HepG2 (cell line): Measurements from ENCODE around the gene C1GALT1.

Experiments used
- CTCF ChIP-seq: sonication (generic); formaldehyde crosslinking; IDR thresholded peaks from 2 replicates; pipeline ENCODE4 v1.5.0; 2020; ENCODE audit warnings: mild to moderate bottlenecking, missing genetic modification reagents, moderate library complexity
- DBP ChIP-seq: sonication (generic); formaldehyde crosslinking; IDR thresholded peaks from 2 replicates; pipeline ENCODE4 v1.4.0; 2020; ENCODE audit warnings: missing genetic modification reagents; ENCODE audit errors: not compliant biosample characterization
- JDP2 ChIP-seq: sonication (generic); formaldehyde crosslinking; IDR thresholded peaks from 2 replicates; pipeline ENCODE4 v1.8.1; 2022; ENCODE audit warnings: missing genetic modification reagents, borderline replicate concordance
- KLF12 ChIP-seq: sonication (generic); formaldehyde crosslinking; IDR thresholded peaks from 2 replicates; pipeline ENCODE4 v1.4.0; 2020; ENCODE audit warnings: missing genetic modification reagents, borderline replicate concordance
- NR3C1 ChIP-seq: sonication (generic); formaldehyde crosslinking; IDR thresholded peaks from 2 replicates; pipeline ENCODE4 v1.4.0; 2020; ENCODE audit warnings: missing genetic modification reagents
- POLR2AphosphoS5 ChIP-seq: IDR thresholded peaks from 2 replicates; pipeline ENCODE4 v1.6.1; 2012; ENCODE audit warnings: low read depth, low read length
- REST ChIP-seq, 2 experiments: IDR thresholded peaks; 2 replicates each; pipeline ENCODE4 v1.6.1; 2011 to 2012; ENCODE audit warnings: low read length in 2 of 2, borderline replicate concordance in 1 of 2, low read depth in 1 of 2, mild to moderate bottlenecking in 1 of 2, moderate library complexity in 1 of 2
- SRF ChIP-seq: IDR thresholded peaks from 2 replicates; pipeline ENCODE4 v1.6.1; 2011; ENCODE audit warnings: mild to moderate bottlenecking, low read depth, low read length, moderate library complexity
- SRSF9 ChIP-seq: fragments of 200-400 bp; formaldehyde crosslinking; IDR thresholded peaks from 2 replicates; pipeline ENCODE4 v1.6.1; 2018; ENCODE audit warnings: borderline replicate concordance, mild to moderate bottlenecking, low read depth, low read length; ENCODE audit not compliant: insufficient read depth, poor library complexity, severe bottlenecking
- ZBTB1 ChIP-seq: sonication (generic); formaldehyde crosslinking; IDR thresholded peaks from 2 replicates; pipeline ENCODE4 v1.4.0; 2020; ENCODE audit warnings: missing genetic modification reagents, borderline replicate concordance
- ZHX2 ChIP-seq, 2 experiments: sonication (generic) in 1 of 2; formaldehyde crosslinking in 1 of 2; IDR thresholded peaks; 2 replicates each; pipeline versions ENCODE4 v1.6.1 to v1.9.0; 2014 to 2022; ENCODE audit warnings: antibody characterized with exemption in 1 of 2, borderline replicate concordance in 1 of 2, inconsistent platforms in 1 of 2, low read depth in 1 of 2, missing genetic modification reagents in 1 of 2
- ZNF232 ChIP-seq: sonication (generic); formaldehyde crosslinking; IDR thresholded peaks from 2 replicates; pipeline ENCODE4 v1.4.0; 2020; ENCODE audit warnings: missing genetic modification reagents, borderline replicate concordance
- TF ChIP-seq, protein P1 (sequence below): sonication (generic); formaldehyde crosslinking; IDR thresholded peaks from 2 replicates; pipeline ENCODE4 v1.8.1; 2023; ENCODE audit warnings: mild to moderate bottlenecking, missing genetic modification reagents
- TF ChIP-seq, protein P2 (sequence below): sonication (generic); formaldehyde crosslinking; IDR thresholded peaks from 2 replicates; pipeline ENCODE4 v1.4.0; 2020; ENCODE audit warnings: missing genetic modification reagents, mild to moderate bottlenecking, borderline replicate concordance

GRCh38 chr7:7292085-7292484 lies 109.7 kb downstream of the C1GALT1 start:
- TF ChIP-seq SRF: no peak
- no peak for TF ChIP-seq KLF12 (CRISPR knock-in tag)
- TF ChIP-seq CTCF: no peak
- no peak for TF ChIP-seq SRSF9
- no peak for TF ChIP-seq NR3C1 (CRISPR knock-in tag)
- no peak for TF ChIP-seq DBP
- no peak for TF ChIP-seq POLR2AphosphoS5
- TF ChIP-seq, protein P1, sequence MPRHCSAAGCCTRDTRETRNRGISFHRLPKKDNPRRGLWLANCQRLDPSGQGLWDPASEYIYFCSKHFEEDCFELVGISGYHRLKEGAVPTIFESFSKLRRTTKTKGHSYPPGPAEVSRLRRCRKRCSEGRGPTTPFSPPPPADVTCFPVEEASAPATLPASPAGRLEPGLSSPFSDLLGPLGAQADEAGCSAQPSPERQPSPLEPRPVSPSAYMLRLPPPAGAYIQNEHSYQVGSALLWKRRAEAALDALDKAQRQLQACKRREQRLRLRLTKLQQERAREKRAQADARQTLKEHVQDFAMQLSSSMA: no peak
- no peak for TF ChIP-seq ZBTB1
- TF ChIP-seq REST (IDR thresholded peaks at IDR 0.05; ENCODE audit: borderline replicate concordance in 1 of 2, low read depth in 1 of 2, low read length in 2 of 2): no peak
- TF ChIP-seq, protein P2, sequence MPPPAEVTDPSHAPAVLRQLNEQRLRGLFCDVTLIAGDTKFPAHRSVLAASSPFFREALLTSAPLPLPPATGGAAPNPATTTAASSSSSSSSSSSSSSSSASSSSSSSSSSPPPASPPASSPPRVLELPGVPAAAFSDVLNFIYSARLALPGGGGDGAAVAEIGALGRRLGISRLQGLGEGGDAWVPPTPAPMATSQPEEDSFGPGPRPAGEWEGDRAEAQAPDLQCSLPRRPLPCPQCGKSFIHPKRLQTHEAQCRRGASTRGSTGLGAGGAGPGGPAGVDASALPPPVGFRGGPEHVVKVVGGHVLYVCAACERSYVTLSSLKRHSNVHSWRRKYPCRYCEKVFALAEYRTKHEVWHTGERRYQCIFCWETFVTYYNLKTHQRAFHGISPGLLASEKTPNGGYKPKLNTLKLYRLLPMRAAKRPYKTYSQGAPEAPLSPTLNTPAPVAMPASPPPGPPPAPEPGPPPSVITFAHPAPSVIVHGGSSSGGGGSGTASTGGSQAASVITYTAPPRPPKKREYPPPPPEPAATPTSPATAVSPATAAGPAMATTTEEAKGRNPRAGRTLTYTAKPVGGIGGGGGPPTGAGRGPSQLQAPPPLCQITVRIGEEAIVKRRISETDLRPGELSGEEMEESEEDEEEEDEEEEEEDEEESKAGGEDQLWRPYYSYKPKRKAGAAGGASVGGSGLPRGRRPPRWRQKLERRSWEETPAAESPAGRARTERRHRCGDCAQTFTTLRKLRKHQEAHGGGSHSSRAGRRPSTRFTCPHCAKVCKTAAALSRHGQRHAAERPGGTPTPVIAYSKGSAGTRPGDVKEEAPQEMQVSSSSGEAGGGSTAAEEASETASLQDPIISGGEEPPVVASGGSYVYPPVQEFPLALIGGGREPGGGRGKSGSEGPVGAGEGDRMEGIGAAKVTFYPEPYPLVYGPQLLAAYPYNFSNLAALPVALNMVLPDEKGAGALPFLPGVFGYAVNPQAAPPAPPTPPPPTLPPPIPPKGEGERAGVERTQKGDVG (CRISPR knock-in tag): no peak
- TF ChIP-seq ZHX2 (IDR thresholded peaks at IDR 0.05; ENCODE audit: low read depth): no peak
- no peak for TF ChIP-seq ZHX2 (CRISPR knock-in tag; IDR thresholded peaks at IDR 0.05; ENCODE audit: borderline replicate concordance)
- no peak for TF ChIP-seq ZNF232
- TF ChIP-seq JDP2 (CRISPR knock-in tag): no peak
